Measurements from ENCODE around the gene UQCRQ. TPM values are rescaled to one million over a fixed set of nuclear protein-coding genes. Genes with fewer than 3 reads are reported as not detected.

Gene UQCRQ
- total RNA-seq, 1 experiment from 2014 or later, result 306 TPM

DNA sequence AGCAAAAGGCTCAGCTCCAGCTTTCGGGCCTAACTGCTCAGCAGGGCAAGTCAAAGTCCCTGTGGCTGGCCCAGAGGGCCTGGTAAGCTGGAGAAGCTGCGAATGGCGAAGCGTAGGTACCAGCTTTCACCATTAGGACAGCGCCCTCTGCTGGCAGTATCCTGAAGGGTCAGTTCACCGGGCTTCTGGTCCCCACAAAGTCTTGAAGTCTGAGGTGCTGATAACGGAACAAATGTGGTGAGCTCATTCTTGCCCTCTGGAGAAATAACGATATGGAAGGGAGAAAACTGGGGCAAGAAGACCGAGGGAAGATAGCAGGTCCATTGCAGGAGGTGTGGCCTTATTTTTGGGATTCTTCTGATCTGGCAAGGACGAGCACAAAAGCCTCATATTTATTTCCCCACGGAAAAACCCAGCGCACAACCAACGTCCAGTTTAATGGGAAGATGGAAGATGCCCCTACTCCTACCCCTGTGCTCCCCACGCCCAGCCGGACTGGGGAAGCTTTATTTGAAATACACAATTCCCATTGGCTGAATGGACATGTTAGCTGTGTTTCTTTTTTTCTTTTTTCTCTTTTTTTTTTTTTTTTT lies 46.2 kb upstream of the UQCRQ start:
- Histone ChIP-seq H3K9me3 (ENCODE audit: control insufficient read depth, low read depth, low read length) (no peaks in the 10 kb centered on the region), H2BK5ac (ENCODE audit: insufficient read length, low read length) (no peak overlapping the region), H3K79me1 (ENCODE audit: insufficient read depth, low read depth, low read length, poor library complexity, severe bottlenecking) (no peaks in the 10 kb centered on the region), H4K20me1 (ENCODE audit: control insufficient read depth, insufficient read depth, insufficient read length) (no peaks in the 10 kb centered on the region), H2AK5ac (ENCODE audit: insufficient read length, low read length) (no peak overlapping the region), H3K23ac (ENCODE audit: insufficient read length, low read depth, low read length) (no peak overlapping the region), H3K27ac (ENCODE audit: insufficient read length, low read depth, low read length) (no peak overlapping the region), H2BK12ac (ENCODE audit: insufficient read length, low read depth, low read length) (no peak overlapping the region), H3K4me2 (ENCODE audit: insufficient read depth, insufficient read length, low read length) (no peak overlapping the region), H4K8ac (replicated peaks; ENCODE audit: insufficient read length, low read depth, low read length) (no peak overlapping the region), H3K9ac (ENCODE audit: extremely low read depth, insufficient read length, low read length) (no peak overlapping the region), H4K91ac (ENCODE audit: insufficient read length, low read depth, low read length) (no peak overlapping the region), H3T11ph (ENCODE audit: low read length) (no peak overlapping the region), H3K23me2 (ENCODE audit: insufficient read length, low read depth, low read length, poor library complexity, severe bottlenecking) (peaks cover 8% of the 10 kb centered on the region), H2BK120ac (ENCODE audit: low read depth, low read length, poor library complexity, severe bottlenecking) (no peak overlapping the region), H2BK20ac (ENCODE audit: low read depth, low read length, poor library complexity, severe bottlenecking) (no peak overlapping the region), H3K14ac (ENCODE audit: insufficient read depth, low read length) (no peak overlapping the region), H3K4me1 (ENCODE audit: insufficient read depth, low read length) (peaks cover 3% of the 10 kb centered on the region), H2BK15ac (ENCODE audit: low read depth, low read length) (no peak overlapping the region), H3K79me2 (ENCODE audit: insufficient read depth, low read length) (no peaks in the 10 kb centered on the region), H4K5ac (ENCODE audit: insufficient read length, low read depth, low read length) (no peak overlapping the region), H3K56ac (ENCODE audit: insufficient read length, low read depth, low read length) (no peak overlapping the region), H3K27me3 (ENCODE audit: insufficient read depth, low read length) (peaks cover 9% of the 10 kb centered on the region; the same call in 1 of the 2 replicates), H2AFZ (ENCODE audit: low read length) (no peak overlapping the region), H3K4ac (ENCODE audit: low read depth, low read length) (no peak overlapping the region), H3K18ac (ENCODE audit: insufficient read length, low read depth, low read length) (no peak overlapping the region)
- peak; percentile 92 for DNase-seq
- peaks cover 3 to 6% (median 4%) of the 10 kb centered on the region in 3 experiments for H3K36me3 Mint-ChIP-seq (ENCODE audit: insufficient read depth in 1 of 3, low read depth in 3 of 3)
- no peak overlapping the region for H3K4me3 Mint-ChIP-seq
- H3K27me3 Mint-ChIP-seq (ENCODE audit: low read depth), result peaks cover 70% of the 10 kb centered on the region
- WGBS (ENCODE audit: extremely low coverage, insufficient read length, low lambda C conversion rate), result no CpG with 5 or more reads among the region's 15 CpGs
- H3K4me1 Mint-ChIP-seq, result peaks cover 9 to 19% of the 10 kb centered on the region in 2 experiments
- TF ChIP-seq CTCF (conservative IDR thresholded peaks at IDR 0.05), result peak; percentile 94
- no peaks in the 10 kb centered on the region; a peak in 1 of 5 replicates for H3K9me3 Mint-ChIP-seq
- no peak overlapping the region for H3K27ac Mint-ChIP-seq

All from H9 (cell line).